GM19328 (cell line): ENCODE results near the gene WDFY3.

Experiments used
- ATAC-seq: cut with Tn5 transposase; IDR thresholded peaks from one replicate; pipeline ENCODE4 v1.9.1; 2021; ENCODE audit warnings: mild to moderate bottlenecking, moderate library complexity; ENCODE audit not compliant: unreplicated experiment

Gene WDFY3

DNA sequence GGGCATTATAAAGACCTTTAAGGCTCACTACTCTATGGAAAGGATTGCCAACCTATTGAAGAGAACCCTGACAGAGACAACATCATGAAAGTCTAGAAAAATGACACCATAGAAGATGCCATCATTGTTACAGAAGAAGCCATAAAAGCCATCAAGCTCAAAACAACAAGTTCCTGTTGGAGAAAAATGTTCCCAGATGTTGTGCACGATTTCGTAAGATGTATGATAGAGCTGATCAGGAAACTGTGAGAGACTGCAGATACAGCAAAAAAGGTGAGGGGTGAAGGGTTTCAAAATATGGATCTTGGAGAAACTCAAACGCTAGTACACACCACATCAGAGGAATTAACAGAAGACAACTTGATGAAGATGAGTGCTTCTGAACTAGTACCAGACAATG, 53.3 kb downstream of the WDFY3 start:
- no peak for ATAC-seq

GRCh38 chr4:84912741-84913140, 53.7 kb downstream of the WDFY3 start:
- ATAC-seq: no peak

DNA sequence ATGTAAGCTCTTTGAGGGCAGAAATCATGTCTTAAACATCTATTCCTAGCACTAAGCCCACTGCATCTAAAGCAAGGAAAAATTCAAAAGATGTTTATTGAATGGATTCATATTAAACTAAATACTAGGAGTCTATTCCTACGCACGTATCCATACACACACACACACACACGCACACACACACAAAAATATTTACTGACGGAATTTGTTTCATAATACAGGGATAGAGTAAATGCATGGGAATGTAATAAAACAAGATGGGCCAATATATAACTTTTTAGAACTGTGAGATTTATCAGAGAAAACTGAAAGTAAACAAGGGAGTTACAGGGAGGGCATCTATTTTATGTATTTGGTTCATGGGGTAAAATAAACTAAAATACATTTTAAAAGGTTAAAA, 57.6 kb downstream of the WDFY3 start:
- ATAC-seq: no peak

DNA sequence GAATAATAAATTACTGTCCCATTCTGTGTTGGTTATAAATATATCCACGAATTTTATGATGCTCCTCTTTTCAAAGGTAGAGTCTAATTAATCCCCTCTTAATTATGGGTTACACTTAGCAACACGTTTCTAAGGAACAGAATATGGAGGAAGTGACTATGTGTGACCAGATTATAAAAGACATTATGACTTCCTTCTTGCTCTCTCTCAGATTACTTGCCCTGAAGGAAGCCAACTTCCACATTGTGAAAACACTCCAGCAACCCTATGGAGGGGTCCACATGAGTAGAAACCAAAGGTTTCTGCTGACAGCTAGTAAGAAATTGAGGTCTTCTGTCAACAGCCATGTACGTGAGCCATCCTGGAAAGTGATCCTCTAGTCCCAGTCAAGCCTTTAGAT, 59.3 kb downstream of the WDFY3 start:
- no peak for ATAC-seq

GRCh38 chr4:84905646-84906045, 60.8 kb downstream of the WDFY3 start:
- ATAC-seq: no peak

DNA sequence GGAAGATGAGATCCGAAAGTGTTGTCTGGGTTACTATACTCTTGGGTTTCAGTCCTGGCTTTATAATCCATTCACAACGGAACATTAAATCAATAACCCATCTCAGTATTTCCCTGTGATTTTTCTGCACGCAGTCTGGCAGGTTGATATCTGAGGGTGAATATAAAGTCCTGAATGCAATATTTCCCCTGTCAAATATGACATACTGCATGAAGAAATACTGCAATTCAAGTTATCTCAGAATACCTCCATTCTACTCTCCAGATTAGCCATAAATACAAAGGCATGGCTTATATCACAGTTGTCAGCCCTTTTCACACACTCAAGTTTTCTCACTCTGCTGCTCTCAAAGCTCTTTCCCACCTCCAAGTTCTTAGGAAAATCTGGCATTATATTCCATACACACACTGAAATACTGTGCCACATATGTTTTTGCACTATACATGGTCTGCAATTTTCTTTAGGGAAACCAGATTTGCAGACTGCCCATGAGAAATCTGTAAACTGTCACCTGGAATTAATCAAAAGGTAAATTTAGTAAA, 64.7 kb downstream of the WDFY3 start:
- ATAC-seq: no peak

- no peak for ATAC-seq
These were observed 65.3 kb downstream of the WDFY3 start for GRCh38 chr4:84901173-84901572.

DNA sequence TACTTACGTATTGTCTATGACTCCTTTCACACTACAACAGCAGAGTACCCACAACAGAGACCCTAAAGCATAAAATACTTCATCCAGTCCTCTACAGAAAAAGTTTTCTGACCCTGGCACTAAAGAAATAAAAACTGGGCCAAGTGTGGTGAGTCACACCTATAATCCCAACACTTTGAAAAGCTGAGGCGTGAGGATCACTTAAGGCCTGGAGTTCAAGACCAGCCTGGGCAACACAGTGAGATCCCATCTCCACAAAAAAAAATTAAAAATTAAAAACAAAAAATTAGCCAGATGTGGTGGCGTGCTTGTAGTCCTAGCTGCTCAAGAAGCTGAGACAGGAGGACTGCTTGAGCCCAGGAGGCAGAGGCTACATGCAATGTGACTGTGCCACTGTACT, 66.9 kb downstream of the WDFY3 start:
- no peak for ATAC-seq

DNA sequence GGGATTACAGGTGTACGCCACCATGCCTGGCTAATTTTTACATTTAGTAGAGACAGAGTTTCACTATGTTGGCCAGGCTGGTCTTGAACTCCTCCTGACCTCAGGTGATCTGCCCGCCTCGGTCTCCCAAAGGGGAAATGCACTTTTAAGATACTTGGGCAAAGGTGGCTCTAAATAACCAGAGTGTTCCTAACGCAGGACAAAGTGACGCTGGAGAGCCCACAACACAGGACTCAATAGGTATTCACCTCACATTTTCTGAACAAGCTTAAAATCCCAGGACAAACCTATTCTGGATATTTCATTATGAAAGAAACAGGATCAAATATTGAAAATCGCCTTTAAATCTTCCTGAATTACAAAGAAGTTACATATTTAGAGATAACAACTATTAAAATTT, 69.0 kb downstream of the WDFY3 start:
- ATAC-seq: no peak

GRCh38 chr4:84895283-84895682, 71.2 kb downstream of the WDFY3 start:
- ATAC-seq: no peak

DNA sequence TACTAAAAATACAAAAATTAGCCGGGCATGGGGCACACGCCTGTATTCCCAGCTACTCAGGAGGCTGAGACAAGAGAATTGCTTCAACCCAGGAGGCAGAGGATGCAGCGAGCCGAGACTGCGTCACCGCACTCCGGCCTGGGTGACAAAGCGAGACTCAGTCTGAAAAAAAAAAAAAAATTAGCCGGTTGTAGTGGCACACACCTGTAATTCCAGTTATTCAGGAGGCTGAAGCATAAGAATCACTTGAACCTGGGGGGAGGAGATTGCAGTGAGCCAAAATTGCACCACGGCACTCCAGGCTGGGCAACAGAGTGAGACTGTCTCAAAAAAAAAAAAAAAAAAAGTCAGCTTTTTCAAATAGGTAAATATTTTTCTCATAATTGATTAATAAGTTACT, 71.9 kb downstream of the WDFY3 start:
- no peak for ATAC-seq

GRCh38 chr4:84892950-84893349, 73.5 kb downstream of the WDFY3 start:
- no peak for ATAC-seq

- no peak for ATAC-seq
These were observed 78.7 kb downstream of the WDFY3 start for GRCh38 chr4:84887824-84888223.

DNA sequence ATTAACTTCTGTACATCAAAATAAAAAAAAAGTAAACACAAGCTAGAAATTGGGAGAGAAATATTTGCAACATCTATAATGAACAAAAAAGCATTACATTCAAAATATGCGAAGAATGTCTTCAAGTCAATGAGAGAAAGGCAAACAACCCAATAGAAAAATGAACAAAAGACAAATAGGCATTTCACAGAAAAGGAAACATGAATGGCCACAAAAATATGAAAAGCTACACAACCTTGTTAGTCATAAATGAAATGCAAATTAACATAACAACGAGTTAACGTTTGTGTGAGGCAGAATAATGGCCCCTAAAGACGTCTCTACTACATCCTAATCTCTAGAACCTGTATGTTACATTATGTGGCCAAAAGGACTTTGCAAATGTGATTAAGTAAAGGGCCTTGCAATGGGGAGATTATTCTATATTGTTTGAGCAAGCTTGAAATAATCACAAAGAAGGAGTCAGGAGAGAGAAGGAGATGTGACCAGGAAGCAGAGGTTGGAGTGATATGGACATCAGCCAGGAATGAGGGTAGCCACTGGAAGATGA, 86.8 kb downstream of the WDFY3 start:
- no peak for ATAC-seq

DNA sequence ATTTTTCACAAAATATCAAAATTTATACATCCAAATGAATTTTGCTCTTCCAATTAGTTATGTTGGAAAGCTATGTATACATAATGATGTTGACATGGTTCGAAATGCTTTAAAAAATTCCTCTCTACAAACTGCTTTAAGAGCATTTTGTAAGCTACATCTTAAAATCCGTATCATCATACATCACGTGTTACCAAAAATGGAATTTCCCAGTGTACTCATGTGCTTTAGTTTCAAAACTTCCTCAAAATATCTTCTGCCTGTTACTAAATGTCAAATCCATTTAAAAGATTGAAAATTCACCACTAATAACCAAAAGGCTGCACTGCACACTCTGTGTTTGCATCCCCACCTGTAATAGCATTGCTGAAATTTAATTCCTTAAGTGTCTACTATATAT, 87.9 kb downstream of the WDFY3 start:
- ATAC-seq: no peak

DNA sequence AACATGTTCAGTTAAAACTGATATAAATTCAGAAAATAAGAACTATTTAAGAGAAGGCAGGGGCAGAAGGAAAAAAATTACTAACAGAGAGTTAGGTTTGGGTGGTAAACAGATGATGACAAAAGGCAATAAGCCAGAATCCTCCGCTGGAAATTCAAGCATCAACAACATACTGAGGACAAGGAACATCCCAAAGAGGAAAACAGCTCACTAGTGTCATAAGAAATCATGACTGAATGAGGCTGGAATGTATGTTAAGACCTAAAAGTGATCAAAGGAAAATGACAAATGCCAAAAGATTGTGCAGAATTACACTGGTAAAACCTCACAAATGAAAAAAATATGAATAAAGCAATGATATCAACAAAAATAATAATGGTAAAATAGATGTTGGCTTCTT, 88.4 kb downstream of the WDFY3 start:
- no peak for ATAC-seq

DNA sequence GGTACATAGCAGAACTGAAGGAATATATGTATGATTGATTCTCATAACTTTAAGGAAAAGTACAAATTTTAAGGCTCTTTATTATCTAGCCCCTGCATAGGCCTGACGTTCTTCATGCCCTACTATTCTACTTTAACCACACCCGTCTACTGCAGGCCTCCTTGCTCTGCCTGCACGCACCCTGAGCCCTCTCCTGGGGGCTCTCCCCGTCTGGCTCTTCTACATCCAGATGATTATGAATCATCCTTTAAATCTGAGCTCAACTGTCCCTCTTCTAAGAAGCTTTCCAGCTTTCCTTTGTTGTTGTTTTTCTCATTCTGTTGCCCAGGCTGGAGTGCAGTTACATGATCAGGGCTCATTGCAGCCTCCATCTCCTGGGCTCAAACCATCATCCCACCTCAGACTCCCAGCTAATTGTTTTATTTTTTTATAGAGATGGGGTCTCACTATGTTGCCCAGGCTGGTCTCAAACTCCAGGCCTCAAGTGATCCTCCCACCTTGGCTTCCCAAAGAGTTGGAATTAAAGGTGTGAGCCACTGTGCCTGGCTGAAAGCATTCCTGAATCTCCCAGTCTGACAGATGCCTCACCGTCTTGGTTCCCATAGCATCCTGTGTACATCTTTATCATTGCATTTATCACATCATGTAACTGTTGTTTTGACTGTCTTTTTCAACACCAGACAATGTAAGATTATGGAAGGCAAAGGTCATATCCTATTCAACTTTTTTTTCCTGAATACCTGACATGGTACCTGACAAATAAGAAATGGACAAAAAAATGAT, 89.2 kb downstream of the WDFY3 start:
- no peak for ATAC-seq

- ATAC-seq: no peak
These were observed 90.7 kb downstream of the WDFY3 start for GRCh38 chr4:84875636-84876371.

- no peak for ATAC-seq
These were observed 91.9 kb downstream of the WDFY3 start for GRCh38 chr4:84874619-84875018.

DNA sequence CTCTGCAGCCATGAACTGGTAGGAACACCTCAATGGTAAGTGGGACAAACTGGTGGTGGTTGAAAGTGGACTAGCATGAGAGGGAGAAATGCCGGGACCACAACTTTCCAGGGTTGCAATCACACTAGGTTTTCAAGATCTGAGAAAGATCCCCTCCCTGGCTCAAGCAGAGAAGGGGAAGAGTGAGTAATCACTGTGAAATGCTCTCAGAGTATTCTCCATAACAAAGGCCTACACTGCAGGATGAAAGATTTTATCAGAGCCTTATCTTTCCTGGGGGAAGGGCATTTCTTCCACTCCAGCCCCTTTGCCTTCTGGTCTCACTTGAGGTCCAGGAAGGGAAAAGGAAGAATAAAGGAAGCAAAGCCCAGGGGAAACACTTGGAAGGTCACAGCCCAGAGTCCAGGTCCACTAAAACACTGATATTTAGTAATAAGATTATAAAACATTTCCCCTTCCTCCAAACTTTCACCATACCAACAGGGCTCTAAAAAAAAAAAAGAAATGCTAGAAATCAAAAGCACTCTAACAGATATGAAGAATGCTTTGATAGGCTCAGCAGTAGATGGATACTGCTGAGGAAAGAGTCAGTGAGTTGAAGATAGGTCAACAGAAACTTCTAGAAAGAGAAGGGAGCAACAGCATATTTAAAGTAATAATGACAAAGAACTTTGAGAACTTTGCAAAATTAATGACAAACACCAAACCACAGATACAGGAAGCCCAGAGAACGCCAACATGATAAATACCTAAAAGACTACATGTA, 95.9 kb downstream of the WDFY3 start:
- ATAC-seq: no peak

DNA sequence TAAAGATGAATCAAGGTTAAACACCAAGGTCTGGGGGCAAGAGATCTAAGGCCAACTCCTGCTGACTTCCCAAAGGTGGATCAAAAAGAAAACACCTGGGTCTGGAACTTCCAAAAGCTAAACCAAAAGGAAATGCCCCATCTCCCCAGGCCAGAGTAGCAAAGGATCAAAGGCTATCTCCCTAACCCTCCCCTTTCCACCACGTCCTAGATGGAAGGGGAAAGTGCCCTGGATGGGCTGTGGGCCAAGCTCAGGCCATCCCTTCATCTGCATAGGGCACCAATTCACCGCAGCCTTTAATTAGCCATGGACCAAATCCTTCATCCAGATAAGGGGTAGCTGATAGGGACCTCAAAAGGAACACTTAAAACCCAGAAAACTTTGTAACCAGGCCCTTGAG, 100.2 kb downstream of the WDFY3 start:
- ATAC-seq: no peak
